T-cell (primary cell): Measurements from ENCODE around the gene CFAP77. TPM values are rescaled to one million over a fixed set of nuclear protein-coding genes. Genes with fewer than 3 reads are reported as not detected.

Experiments used
- ATAC-seq, 4 experiments: fragments of 200-7000 bp in 3 of 4; fragments of 150-1000 bp in 1 of 4; cut with Tn5 transposase; replicated peaks in 1 of 4; 1 replicate in 3 of 4; 2 replicates in 1 of 4; pipeline ENCODE4 v1.10.0; 2021; ENCODE audit warnings: moderate library complexity in 3 of 4, mild to moderate bottlenecking in 2 of 4, moderate number of reproducible peaks in 1 of 4
- CTCF ChIA-PET, 2 donors: fragments of 300-600 bp; sonication (Branson Sonifier 250); formaldehyde crosslinking; loops; one replicate each; lab custom pipeline; 2022; ENCODE audit warnings: antibody characterized with exemption in 2 of 2; lab: Charles Lee
- POLR2A ChIA-PET, 2 donors: fragments of 300-600 bp; sonication (Branson Sonifier 250); formaldehyde crosslinking; loops; one replicate each; lab custom pipeline; 2022; ENCODE audit warnings: antibody characterized with exemption in 2 of 2; lab: Charles Lee
- DNase-seq, 35 experiments: peaks; one replicate each; pipeline versions ENCODE4 v3.0.0 to v3.0.0-alpha.2; 2013 to 2023
- H3K27ac ChIP-seq: one replicate; pipeline ENCODE4 v1.5.1; 2013; ENCODE audit warnings: low read length
- H3K27me3 ChIP-seq, 2 experiments: replicated peaks in 1 of 2; 1 replicate in 1 of 2; 2 replicates in 1 of 2; pipeline versions ENCODE4 v1.6.1 to v1.7.0; 2013; ENCODE audit warnings: low read length in 1 of 2, mixed read lengths in 1 of 2; ENCODE audit not compliant: control insufficient read depth in 2 of 2, insufficient read depth in 2 of 2; ENCODE audit errors: extremely low read depth in 1 of 2
- H3K36me3 ChIP-seq, 2 donors: 1 replicate in 1 of 2; 2 replicates in 1 of 2; pipeline versions ENCODE4 v1.6.1 to v1.7.0; 2013; ENCODE audit warnings: low read length in 1 of 2; ENCODE audit not compliant: control insufficient read depth in 2 of 2, insufficient read depth in 1 of 2; ENCODE audit errors: extremely low read depth in 1 of 2
- H3K4me1 ChIP-seq, 2 experiments: 1 replicate in 1 of 2; 2 replicates in 1 of 2; pipeline versions ENCODE4 v1.6.1 to v1.7.0; 2013; ENCODE audit warnings: low read length in 2 of 2, mixed read lengths in 1 of 2; ENCODE audit not compliant: insufficient read depth in 2 of 2, control insufficient read depth in 1 of 2; ENCODE audit errors: extremely low read depth in 1 of 2
- H3K4me3 ChIP-seq, 2 donors: 1 replicate in 1 of 2; 2 replicates in 1 of 2; pipeline versions ENCODE4 v1.5.1 to v1.7.0; 2013; ENCODE audit warnings: mild to moderate bottlenecking in 2 of 2, low read length in 1 of 2, moderate library complexity in 1 of 2; ENCODE audit not compliant: control insufficient read depth in 1 of 2; ENCODE audit errors: extremely low read depth in 1 of 2
- H3K9me3 ChIP-seq: 2 replicates; pipeline ENCODE4 v1.7.0; 2013
- H3K27ac Mint-ChIP-seq, 2 donors: one replicate each; pipeline ENCODE4 v1.8.0; 2020 to 2021; ENCODE audit warnings: mild to moderate bottlenecking in 2 of 2, mixed read lengths in 2 of 2
- H3K27me3 Mint-ChIP-seq, 2 donors: one replicate each; pipeline ENCODE4 v1.8.0; 2021 to 2022; ENCODE audit warnings: mixed read lengths in 2 of 2
- H3K36me3 Mint-ChIP-seq: one replicate; pipeline ENCODE4 v1.8.0; 2021; ENCODE audit warnings: mixed read lengths
- H3K4me1 Mint-ChIP-seq, 3 donors: one replicate each; pipeline ENCODE4 v1.8.0; 2020 to 2022; ENCODE audit warnings: mixed read lengths in 3 of 3, mild to moderate bottlenecking in 1 of 3
- H3K4me3 Mint-ChIP-seq, 3 donors: one replicate each; pipeline ENCODE4 v1.8.0; 2020 to 2022; ENCODE audit warnings: mild to moderate bottlenecking in 3 of 3, mixed read lengths in 3 of 3, moderate library complexity in 3 of 3
- H3K9me3 Mint-ChIP-seq, 3 donors: one replicate each; pipeline ENCODE4 v1.8.0; 2020 to 2022; ENCODE audit warnings: mixed read lengths in 3 of 3
- WGBS: methylation state at CpG from one replicate; pipeline ENCODE4 v1.1.5; 2013; ENCODE audit warnings: missing lambda C conversion rate; ENCODE audit not compliant: insufficient coverage; 5-methylcytosine and 5-hydroxymethylcytosine counted together
- total RNA-seq, 35 experiments: library from RNA in 6 of 35; stranded (reverse) in 6 of 35; fragments of 120-200 nt in 1 of 35; gene quantifications; one replicate each; pipeline versions ENCODE4 v1.2.1 to v1.2.4 and lab custom pipeline; 2013 to 2026

CFAP77 gene
- total RNA-seq, 5 donors from 2014 or later (not counting 1 experiment from before 2014, with no cell fraction given) = not detected

GRCh38 chr9:132485393-132485792, 75.4 kb downstream of the CFAP77 start:
- ChIA-PET POLR2A (no interaction called here), CTCF (no interaction called here)
- Mint-ChIP-seq H3K27me3 (peaks cover 20 to 21% of the 10 kb centered on the region in 2 donors), H3K27ac (no peak overlapping the region), H3K4me1 (peaks cover 26 to 39% (median 30%) of the 10 kb centered on the region in 3 donors), H3K4me3 (no peak overlapping the region), H3K9me3 (no peaks in the 10 kb centered on the region), H3K36me3 (no peaks in the 10 kb centered on the region)
- Histone ChIP-seq H3K4me3 (no peak overlapping the region), H3K27ac (no peak overlapping the region), H3K9me3 (no peaks in the 10 kb centered on the region), H3K27me3 (peaks cover 2 to 53% of the 10 kb centered on the region in 2 experiments), H3K4me1 (peaks cover 16 to 34% of the 10 kb centered on the region in 2 experiments), H3K36me3 (no peaks in the 10 kb centered on the region)
- WGBS = 90% methylated on average over 14 of the region's 14 CpGs
- DNase-seq (no peak), ATAC-seq (no peak)

GRCh38 chr9:132486706-132487350, 76.8 kb downstream of the CFAP77 start:
- Mint-ChIP-seq H3K9me3 (no peaks in the 10 kb centered on the region), H3K4me1 (peaks cover 26 to 39% (median 33%) of the 10 kb centered on the region in 3 donors), H3K27me3 (peaks cover 27 to 32% of the 10 kb centered on the region in 2 donors), H3K36me3 (no peaks in the 10 kb centered on the region), H3K4me3 (peak overlapping the region; percentile 50 to 71 (median 63)), H3K27ac (peak overlapping the region in 1 of 2 donors; percentile 65)
- Histone ChIP-seq H3K4me3 (peak overlapping the region; percentile 11 to 36), H3K9me3 (no peaks in the 10 kb centered on the region), H3K27ac (peak overlapping the region; percentile 28), H3K36me3 (no peaks in the 10 kb centered on the region), H3K27me3 (peaks cover 2 to 50% of the 10 kb centered on the region in 2 experiments), H3K4me1 (peaks cover 16 to 34% of the 10 kb centered on the region in 2 experiments)
- peak in 33 of 35 experiments; percentile 4 to 80 (median 44) for DNase-seq
- WGBS = 22% methylated on average over 25 of the region's 32 CpGs
- ChIA-PET POLR2A (no interaction called here), CTCF (no interaction called here)
- ATAC-seq = peak; percentile 66 to 78 (median 72)

- Histone ChIP-seq H3K4me1 (peaks cover 16 to 34% of the 10 kb centered on the region in 2 experiments), H3K27ac (peak overlapping the region; percentile 28), H3K36me3 (no peaks in the 10 kb centered on the region), H3K27me3 (peaks cover 2 to 51% of the 10 kb centered on the region in 2 experiments), H3K4me3 (peak overlapping the region in 1 of 2 donors; percentile 11), H3K9me3 (no peaks in the 10 kb centered on the region)
- no CpG with 5 or more reads among the region's 7 CpGs for WGBS
- Mint-ChIP-seq H3K36me3 (no peaks in the 10 kb centered on the region), H3K9me3 (no peaks in the 10 kb centered on the region), H3K4me3 (peak overlapping the region; percentile 50 to 71 (median 63)), H3K4me1 (peaks cover 22 to 33% (median 29%) of the 10 kb centered on the region in 3 donors), H3K27me3 (peaks cover 32 to 38% of the 10 kb centered on the region in 2 donors), H3K27ac (peak overlapping the region in 1 of 2 donors; percentile 69)
- ChIA-PET POLR2A (no interaction called here), CTCF (no interaction called here)
- peak; percentile 43 to 86 (median 66) for ATAC-seq
- peak in 26 of 35 experiments; percentile 9 to 77 (median 33) for DNase-seq
These were observed 77.4 kb downstream of the CFAP77 start for GRCh38 chr9:132487351-132487791.

GRCh38 chr9:132487980-132488535, 78.0 kb downstream of the CFAP77 start:
- CTCF ChIA-PET = interaction anchor here in 1 of 2 donors (0.7 kb wide), 2 partner anchors 8 to 88 kb away, joined by 3 to 4 read pairs; no protein-coding TSS in a partner anchor
- POLR2A ChIA-PET = interaction anchor here in 1 of 2 donors (0.6 kb wide), 1 partner anchor 80 kb away, joined by 3 read pairs; no protein-coding TSS in a partner anchor
- peak overlapping the region in 2 of 3 donors; percentile 14 to 63 for H3K4me3 Mint-ChIP-seq
- Histone ChIP-seq H3K4me1 (peaks cover 16 to 34% of the 10 kb centered on the region in 2 experiments), H3K27ac (no peak overlapping the region), H3K36me3 (no peaks in the 10 kb centered on the region), H3K27me3 (peaks cover 2 to 57% of the 10 kb centered on the region in 2 experiments), H3K9me3 (no peaks in the 10 kb centered on the region), H3K4me3 (no peak overlapping the region)
- DNase-seq (no peak), ATAC-seq (peak in 1 of 4 experiments; percentile 3)
- H3K27me3 Mint-ChIP-seq = peaks cover 38 to 42% of the 10 kb centered on the region in 2 donors
- peak overlapping the region in 1 of 2 donors; percentile 69 for H3K27ac Mint-ChIP-seq
- peaks cover 22 to 32% (median 29%) of the 10 kb centered on the region in 3 donors for H3K4me1 Mint-ChIP-seq
- H3K36me3 Mint-ChIP-seq = no peaks in the 10 kb centered on the region
- no peaks in the 10 kb centered on the region for H3K9me3 Mint-ChIP-seq
- 19% methylated on average over 5 of the region's 7 CpGs for WGBS

- ChIA-PET CTCF (interaction anchor here in 1 of 2 donors (0.7 kb wide), 2 partner anchors 9 to 88 kb away, joined by 3 to 4 read pairs; no protein-coding TSS in a partner anchor), POLR2A (interaction anchor here in 1 of 2 donors (0.6 kb wide), 1 partner anchor 81 kb away, joined by 3 read pairs; no protein-coding TSS in a partner anchor)
- Mint-ChIP-seq H3K4me1 (peaks cover 22 to 32% (median 29%) of the 10 kb centered on the region in 3 donors), H3K9me3 (no peaks in the 10 kb centered on the region), H3K27ac (no peak overlapping the region), H3K27me3 (peaks cover 44 to 46% of the 10 kb centered on the region in 2 donors), H3K36me3 (no peaks in the 10 kb centered on the region), H3K4me3 (peak overlapping the region in 1 of 3 donors; percentile 38)
- no peak for ATAC-seq
- Histone ChIP-seq H3K27ac (no peak overlapping the region), H3K4me1 (peaks cover 16 to 34% of the 10 kb centered on the region in 2 experiments), H3K36me3 (no peaks in the 10 kb centered on the region), H3K27me3 (peaks cover 2 to 58% of the 10 kb centered on the region in 2 experiments), H3K9me3 (no peaks in the 10 kb centered on the region), H3K4me3 (no peak overlapping the region)
- no peak for DNase-seq
- WGBS = 72% methylated on average over 7 of the region's 9 CpGs
These were observed 78.6 kb downstream of the CFAP77 start for GRCh38 chr9:132488626-132489025.

- no peaks in the 10 kb centered on the region for H3K9me3 ChIP-seq
- no peaks in the 10 kb centered on the region for H3K36me3 ChIP-seq
- no peak overlapping the region for H3K4me3 ChIP-seq
- no peak overlapping the region for H3K4me3 Mint-ChIP-seq
- peaks cover 53 to 56% of the 10 kb centered on the region in 2 donors for H3K27me3 Mint-ChIP-seq
- no peaks in the 10 kb centered on the region for H3K36me3 Mint-ChIP-seq
- no peak for ATAC-seq
- 89% methylated on average over 9 of the region's 9 CpGs for WGBS
- H3K4me1 Mint-ChIP-seq = peaks cover 22 to 32% (median 29%) of the 10 kb centered on the region in 3 donors
- peak overlapping the region in 1 of 2 donors; percentile 6 for H3K27ac Mint-ChIP-seq
- H3K27me3 ChIP-seq = peaks cover 2 to 61% of the 10 kb centered on the region in 2 experiments
- H3K27ac ChIP-seq = no peak overlapping the region
- H3K9me3 Mint-ChIP-seq = no peaks in the 10 kb centered on the region
- POLR2A ChIA-PET = no interaction called here
- H3K4me1 ChIP-seq = peaks cover 16 to 34% of the 10 kb centered on the region in 2 experiments
- DNase-seq = no peak
- CTCF ChIA-PET = no interaction called here
These were observed 79.5 kb downstream of the CFAP77 start for GRCh38 chr9:132489536-132489935.
